Effector CD4-positive, alpha-beta T cell (primary cell): Measurements from ENCODE around the gene POU3F2.

Experiments
- DNase-seq: peaks from one replicate; pipeline ENCODE4 v3.0.0-alpha.2; 2020

POU3F2 gene

DNA sequence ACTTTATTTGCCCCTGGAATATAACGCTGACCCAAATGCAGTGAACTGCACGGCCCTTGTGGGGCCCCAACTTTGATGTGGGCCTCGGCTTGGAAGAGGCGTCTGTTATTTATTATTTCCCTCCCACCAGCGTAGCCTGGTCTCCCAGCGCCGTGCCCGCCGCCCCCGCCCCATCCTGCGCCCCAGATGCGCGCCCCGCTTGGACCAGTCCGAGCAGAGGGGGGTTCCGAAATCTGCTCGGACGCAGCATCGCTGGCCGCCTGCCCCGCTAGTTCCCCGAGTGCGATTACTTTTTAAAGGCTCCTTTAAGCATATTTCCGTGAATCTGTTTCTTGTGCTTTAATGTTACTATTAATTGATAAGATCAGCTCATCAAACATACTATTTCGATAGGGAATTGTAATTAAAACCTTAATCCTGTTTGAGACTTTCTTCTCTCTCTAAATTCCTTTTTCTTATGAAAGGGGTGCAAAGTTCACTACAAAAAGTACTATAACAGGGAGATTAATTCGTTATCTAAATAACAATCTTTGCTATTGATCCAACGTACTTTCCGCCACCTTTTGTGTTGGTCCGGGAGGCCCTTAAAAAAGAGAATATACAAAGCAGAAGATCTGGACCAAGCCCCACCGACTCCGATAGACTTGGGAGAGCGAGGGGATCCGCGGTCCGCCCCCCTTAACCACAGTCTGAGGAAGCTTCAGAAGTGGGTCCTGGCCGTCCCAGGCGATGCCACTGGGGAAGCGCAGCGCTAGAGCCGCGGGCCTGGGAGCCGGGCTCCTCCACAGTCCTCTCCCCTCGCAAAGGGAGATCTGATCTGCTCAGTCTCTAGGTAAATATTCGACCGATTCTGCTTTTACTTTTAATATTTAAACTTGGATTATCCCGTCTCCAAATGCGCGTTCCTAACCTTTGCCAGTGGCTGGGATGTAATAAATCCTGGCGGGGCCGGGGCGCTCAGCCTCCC, 10.2 kb downstream of the POU3F2 start:
- DNase-seq = no peak

- DNase-seq = peak; percentile 47
These were observed 11.0 kb downstream of the POU3F2 start for GRCh38 chr6:98845211-98846020.

DNA sequence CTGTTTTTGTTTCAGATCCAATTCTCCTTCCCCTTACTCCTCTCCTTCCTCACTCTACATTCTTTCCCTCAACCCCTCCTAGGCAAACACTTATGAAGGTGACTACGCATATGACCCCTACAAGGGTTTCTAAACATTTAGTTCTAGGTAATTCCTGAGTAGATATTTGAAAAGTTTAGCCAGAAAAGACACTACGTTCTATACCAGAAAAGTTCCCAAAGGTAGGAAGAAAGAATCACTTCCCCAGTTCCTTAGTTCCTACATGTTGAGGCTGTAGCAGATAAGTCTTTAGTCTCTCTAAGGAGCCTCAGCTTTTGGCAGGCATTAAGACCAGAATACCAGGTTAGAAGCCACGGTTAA, 11.6 kb downstream of the POU3F2 start:
- DNase-seq = no peak

DNA sequence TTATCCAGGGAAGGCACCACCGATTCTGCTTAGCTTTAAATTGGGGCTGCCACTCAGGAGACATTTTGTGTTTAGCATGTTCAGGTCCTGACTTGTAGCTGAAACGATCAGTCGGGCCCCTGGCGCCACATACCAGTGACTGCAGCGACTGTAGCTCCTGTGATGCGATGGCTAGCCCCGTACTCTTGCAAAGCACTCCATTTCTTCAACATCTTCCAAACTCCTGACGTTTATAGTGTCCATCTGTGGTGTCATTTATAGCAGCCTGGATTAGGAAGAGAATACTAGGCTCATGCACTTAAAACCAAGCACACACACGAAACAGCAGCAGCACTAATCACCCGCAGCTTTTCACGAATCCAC, 13.0 kb downstream of the POU3F2 start:
- no peak for DNase-seq

- DNase-seq = no peak
These were observed 13.6 kb downstream of the POU3F2 start for GRCh38 chr6:98847779-98848538.

- no peak for DNase-seq
These were observed 14.3 kb downstream of the POU3F2 start for GRCh38 chr6:98848539-98849242.

DNA sequence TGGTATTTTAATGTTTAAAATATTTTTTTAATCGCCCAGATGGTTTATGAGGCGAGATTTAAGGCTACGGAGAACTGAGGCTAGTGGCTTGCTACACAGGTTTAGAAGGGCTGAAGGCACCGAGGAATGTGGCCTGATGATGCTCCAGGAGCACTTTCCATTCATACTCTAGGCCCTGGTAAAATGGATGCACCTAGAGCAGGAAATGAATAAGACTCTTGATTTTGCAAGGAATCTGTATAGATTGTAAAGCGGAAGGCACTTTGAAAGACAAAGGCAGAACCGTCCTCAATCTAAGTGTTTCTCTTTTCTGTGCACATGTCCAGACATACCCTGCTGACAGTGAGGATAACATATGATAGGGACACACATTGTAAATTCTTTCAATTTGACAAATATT, 30.1 kb downstream of the POU3F2 start:
- DNase-seq = no peak

DNA sequence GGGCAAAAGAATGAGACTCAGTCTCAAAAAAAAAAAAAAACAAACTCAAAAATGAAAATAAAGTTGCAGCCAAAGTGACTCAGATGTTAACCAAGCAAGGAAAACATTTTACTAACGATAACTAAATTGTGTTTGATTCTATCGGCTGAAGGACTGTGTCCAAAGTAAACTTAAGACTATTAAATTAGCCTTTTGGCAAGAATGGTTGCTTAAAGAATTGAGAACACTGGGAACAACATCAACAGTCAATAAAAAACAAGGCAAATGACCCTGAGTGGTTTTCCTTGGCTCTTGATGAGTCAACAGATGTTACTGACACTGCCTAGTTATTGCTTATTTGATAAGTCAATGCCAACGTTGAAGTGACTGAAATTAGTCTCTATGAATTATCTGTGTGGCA, 36.7 kb downstream of the POU3F2 start:
- DNase-seq = no peak

DNA sequence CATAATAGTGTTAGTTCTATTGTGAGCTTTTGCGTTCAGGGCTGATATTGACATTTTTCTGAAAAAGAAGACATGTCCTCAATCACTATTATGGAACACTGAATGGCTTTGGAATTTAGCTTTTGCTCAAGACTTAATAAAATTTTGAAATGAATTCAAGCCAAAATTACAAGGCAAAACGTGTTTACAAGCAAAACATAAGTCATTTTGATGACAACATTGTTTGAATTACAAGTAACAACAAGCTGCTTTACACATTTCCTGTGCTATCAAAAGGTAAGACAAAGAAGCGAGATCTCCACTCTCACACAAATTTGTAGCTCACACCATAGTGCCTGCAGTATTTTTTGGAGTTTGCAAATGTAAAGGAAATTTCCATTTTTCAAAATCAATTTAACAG, 37.4 kb downstream of the POU3F2 start:
- no peak for DNase-seq

- DNase-seq = no peak
These were observed 41.0 kb downstream of the POU3F2 start for GRCh38 chr6:98875375-98875774.

GRCh38 chr6:98877250-98877649, 42.9 kb downstream of the POU3F2 start:
- no peak for DNase-seq

DNA sequence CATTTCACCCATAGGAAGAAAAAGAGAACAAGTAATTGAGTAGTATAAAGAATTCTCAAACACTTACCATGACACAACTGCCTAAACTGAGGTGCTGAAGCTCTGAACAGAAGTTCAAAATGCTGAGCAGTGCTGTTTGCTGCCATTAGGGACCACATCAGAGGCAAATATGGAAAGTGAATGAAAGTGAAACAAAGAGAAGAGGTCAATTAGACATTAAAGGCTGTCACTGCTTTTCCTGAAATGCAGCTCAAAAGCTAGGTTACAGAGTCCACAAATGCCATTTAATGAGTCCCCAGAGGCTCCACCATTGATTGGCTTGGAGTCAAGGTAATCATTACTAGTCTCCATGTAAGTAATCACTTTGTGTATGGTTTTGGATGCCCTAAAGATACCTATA, 46.1 kb downstream of the POU3F2 start:
- no peak for DNase-seq

DNA sequence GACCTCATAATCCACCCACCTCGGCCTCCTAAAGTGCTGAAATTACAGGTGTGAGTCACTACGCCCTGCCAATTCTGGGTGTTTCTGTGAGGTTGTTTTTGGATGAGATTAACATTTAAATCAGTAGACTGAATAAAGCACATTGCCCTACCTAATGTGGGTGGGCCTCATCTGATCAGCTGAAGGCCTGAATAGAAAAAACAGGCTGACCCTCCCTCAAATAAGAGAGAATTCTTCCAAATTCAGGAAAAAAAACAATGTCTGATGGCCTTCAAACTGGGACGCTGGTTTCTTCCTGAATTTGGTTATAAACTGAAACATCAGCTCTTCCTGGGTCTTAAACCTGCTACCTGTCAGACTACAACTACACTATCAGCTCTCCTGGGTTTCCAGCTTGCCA, 51.0 kb downstream of the POU3F2 start:
- DNase-seq = no peak

- no peak for DNase-seq
These were observed 53.3 kb downstream of the POU3F2 start for GRCh38 chr6:98887650-98888049.
